ENCODE data around the gene ZNF777. TPM values are rescaled to one million over a fixed set of nuclear protein-coding genes. Genes with fewer than 3 reads are reported as not detected.
"Not testable (repeated sequence)": the region's sequence is repeated elsewhere in the genome, so short reads cannot be mapped to it uniquely, and the experiment has no call there.

The ZNF777 gene
- total and polyA plus RNA-seq, 12 donors: 3.5 to 16.2 (median 11.8) TPM

DNA sequence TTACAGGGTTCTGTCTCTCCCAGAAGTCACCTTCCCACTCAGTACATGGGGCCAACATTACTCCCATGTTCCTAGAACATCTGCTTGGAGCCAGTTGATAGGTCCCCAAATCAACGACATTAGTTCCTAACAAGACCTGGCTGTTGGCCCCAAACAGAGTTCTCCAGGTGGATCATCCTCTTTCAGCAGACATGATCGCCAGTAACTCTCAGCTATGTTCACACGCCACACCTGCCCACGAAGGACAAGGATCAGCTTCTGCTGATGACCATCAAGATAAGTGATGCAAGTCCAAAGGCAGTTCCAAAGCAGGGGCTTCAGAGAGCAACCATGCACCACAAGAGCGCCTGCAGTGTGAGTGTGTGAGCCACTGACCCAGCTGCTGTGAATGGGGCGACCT, 11.0 kb downstream of the ZNF777 start:
- Histone ChIP-seq H3K9me3 (replicated peaks in 1 of 3) (no peaks in the 10 kb centered on the region), H3K4me3 (no peak overlapping the region), H3K4me1 (replicated peaks in 1 of 2) (no peaks in the 10 kb centered on the region), H3K36me3 (replicated peaks in 1 of 2) (peaks cover 0 to 80% of the 10 kb centered on the region in 2 donors), H3K27me3 (no peaks in the 10 kb centered on the region), H3K27ac (no peak overlapping the region)
- DNase-seq: no peak
- no peak for TF ChIP-seq POLR2A (IDR thresholded peaks at IDR 0.05)
- TF ChIP-seq, protein P1, sequence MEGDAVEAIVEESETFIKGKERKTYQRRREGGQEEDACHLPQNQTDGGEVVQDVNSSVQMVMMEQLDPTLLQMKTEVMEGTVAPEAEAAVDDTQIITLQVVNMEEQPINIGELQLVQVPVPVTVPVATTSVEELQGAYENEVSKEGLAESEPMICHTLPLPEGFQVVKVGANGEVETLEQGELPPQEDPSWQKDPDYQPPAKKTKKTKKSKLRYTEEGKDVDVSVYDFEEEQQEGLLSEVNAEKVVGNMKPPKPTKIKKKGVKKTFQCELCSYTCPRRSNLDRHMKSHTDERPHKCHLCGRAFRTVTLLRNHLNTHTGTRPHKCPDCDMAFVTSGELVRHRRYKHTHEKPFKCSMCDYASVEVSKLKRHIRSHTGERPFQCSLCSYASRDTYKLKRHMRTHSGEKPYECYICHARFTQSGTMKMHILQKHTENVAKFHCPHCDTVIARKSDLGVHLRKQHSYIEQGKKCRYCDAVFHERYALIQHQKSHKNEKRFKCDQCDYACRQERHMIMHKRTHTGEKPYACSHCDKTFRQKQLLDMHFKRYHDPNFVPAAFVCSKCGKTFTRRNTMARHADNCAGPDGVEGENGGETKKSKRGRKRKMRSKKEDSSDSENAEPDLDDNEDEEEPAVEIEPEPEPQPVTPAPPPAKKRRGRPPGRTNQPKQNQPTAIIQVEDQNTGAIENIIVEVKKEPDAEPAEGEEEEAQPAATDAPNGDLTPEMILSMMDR (IDR thresholded peaks at IDR 0.05): no peak
- intact Hi-C loops (cut with DNase I): no loop called here
- WGBS, 4 donors: 93 to 95% (median 94%) methylated on average over 6 of the region's 6 CpGs

DNA sequence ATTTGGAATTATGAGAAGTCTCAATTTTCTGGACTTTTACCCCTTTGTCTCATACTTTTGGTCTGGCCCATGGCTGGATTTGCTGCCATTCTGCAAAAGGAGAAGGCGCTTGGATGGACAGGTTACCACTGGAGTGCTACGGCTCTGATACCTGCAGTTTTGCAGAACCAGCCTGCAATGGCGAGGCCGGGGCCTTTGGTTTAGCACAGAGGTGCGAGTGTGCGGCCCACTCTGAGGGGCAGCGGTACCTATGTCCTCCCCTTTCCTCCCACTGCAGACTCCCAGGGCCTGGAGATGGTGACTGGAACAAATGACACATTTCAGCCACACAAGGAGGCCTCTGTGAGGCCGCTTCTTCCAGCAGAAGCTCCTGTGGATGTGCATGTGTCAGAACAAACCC, 11.9 kb downstream of the ZNF777 start:
- H3K27ac ChIP-seq: no peak overlapping the region
- no peaks in the 10 kb centered on the region for H3K4me1 ChIP-seq (replicated peaks in 1 of 2)
- no peak overlapping the region for H3K4me3 ChIP-seq
- H3K9me3 ChIP-seq (replicated peaks in 1 of 3): no peaks in the 10 kb centered on the region
- peaks cover 0 to 76% of the 10 kb centered on the region in 2 donors for H3K36me3 ChIP-seq (replicated peaks in 1 of 2)
- H3K27me3 ChIP-seq: no peaks in the 10 kb centered on the region
- TF ChIP-seq, protein P1 (IDR thresholded peaks at IDR 0.05): no peak
- TF ChIP-seq POLR2A (IDR thresholded peaks at IDR 0.05): no peak
- DNase-seq: no peak
- intact Hi-C loops (cut with DNase I): no loop called here
- 84 to 97% (median 91%) methylated on average over 7 to 8 of the region's 8 CpGs for WGBS, 4 donors

DNA sequence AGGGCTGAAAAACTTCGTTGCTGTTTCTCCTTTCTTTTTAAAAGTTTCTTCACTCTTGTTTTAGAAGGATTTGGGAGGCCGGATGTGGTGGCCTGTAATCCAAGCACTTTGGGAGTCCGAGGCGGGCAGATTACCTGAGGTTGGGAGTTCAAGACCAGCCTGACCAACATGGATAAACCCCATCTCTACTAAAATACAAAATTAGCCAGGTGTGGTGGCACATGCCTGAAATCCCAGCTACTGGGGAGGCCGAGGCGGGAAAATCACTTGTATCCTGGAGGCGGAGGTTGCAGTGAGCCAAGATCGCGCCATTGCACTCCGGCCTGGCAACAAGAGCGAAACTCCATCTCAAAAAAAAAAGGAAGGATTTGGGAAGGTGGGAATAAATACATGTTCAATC, 14.8 kb downstream of the ZNF777 start:
- H3K27ac ChIP-seq; DNase-seq; H3K27me3 ChIP-seq; intact Hi-C loops (cut with DNase I); H3K4me1 ChIP-seq (replicated peaks in 1 of 2); H3K4me3 ChIP-seq; H3K9me3 ChIP-seq (replicated peaks in 1 of 3): not testable (repeated sequence)
- peaks cover 0 to 58% of the 10 kb centered on the region in 2 donors for H3K36me3 ChIP-seq (replicated peaks in 1 of 2)
- 94 to 97% (median 96%) methylated on average over 11 of the region's 11 CpGs for WGBS, 4 donors

DNA sequence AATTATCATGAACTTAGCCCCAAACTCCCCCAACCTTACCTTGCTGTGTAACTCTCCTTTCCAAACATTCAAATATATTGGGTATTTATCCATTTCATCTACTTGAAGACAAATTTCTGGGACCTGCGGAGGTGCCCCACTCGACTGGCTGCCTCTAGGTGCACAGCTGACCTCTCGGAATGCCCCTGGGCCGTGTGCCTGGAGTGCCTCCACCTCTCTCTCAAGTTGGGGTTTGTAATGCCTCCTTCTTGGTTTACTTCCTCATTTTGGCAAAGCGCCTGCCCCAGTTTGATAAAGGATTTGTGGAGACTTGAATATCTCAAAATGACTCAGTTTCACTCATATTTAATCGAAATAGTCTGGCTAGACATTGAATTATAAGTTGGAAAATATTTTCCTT, 16.6 kb downstream of the ZNF777 start:
- intact Hi-C loops (cut with DNase I): no loop called here
- TF ChIP-seq, protein P1 (IDR thresholded peaks at IDR 0.05): no peak
- no peak for TF ChIP-seq POLR2A (IDR thresholded peaks at IDR 0.05)
- Histone ChIP-seq H3K36me3 (replicated peaks in 1 of 2) (peaks cover 0 to 40% of the 10 kb centered on the region in 2 donors), H3K4me3 (no peak overlapping the region), H3K27ac (no peak overlapping the region), H3K9me3 (replicated peaks in 1 of 3) (no peaks in the 10 kb centered on the region), H3K4me1 (replicated peaks in 1 of 2) (no peaks in the 10 kb centered on the region), H3K27me3 (no peaks in the 10 kb centered on the region)
- no peak for DNase-seq
- 84 to 86% (median 85%) methylated on average over 6 of the region's 6 CpGs for WGBS, 4 donors

DNA sequence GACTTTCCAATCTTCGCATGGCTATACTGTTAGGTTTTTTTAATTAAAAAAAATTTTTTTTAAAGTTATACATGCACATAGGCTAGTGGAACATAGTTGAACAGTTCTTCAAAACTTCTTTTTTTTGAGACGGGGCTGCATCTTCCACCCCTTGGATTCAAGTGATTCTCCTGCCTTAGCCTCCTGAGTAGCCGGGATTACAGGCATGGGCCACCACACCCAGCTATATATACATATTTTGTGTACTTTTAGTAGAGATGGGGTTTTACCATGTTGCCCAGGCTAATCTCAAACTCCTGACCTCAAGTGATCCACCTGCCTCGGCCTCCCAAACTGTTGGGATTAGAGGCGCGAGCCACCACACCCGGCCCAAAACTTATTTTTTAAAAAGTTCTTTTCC, 17.3 kb downstream of the ZNF777 start:
- Histone ChIP-seq H3K36me3 (replicated peaks in 1 of 2) (peaks cover 0 to 33% of the 10 kb centered on the region in 2 donors), H3K4me3 (no peak overlapping the region), H3K9me3 (replicated peaks in 1 of 3) (no peaks in the 10 kb centered on the region), H3K4me1 (replicated peaks in 1 of 2) (no peaks in the 10 kb centered on the region), H3K27me3 (no peaks in the 10 kb centered on the region), H3K27ac (no peak overlapping the region)
- WGBS, 4 donors: 96 to 98% (median 97%) methylated on average over 7 of the region's 7 CpGs
- TF ChIP-seq POLR2A (IDR thresholded peaks at IDR 0.05): no peak
- TF ChIP-seq, protein P1 (IDR thresholded peaks at IDR 0.05): no peak
- no peak for DNase-seq
- intact Hi-C loops (cut with DNase I): no loop called here

Data from adrenal gland (tissue), 12 donors.